K562 (cell line): ENCODE measurements around the gene CLIC3. TPM values are rescaled to one million over a fixed set of nuclear protein-coding genes. Genes with fewer than 3 reads are reported as not detected.

Source experiments
- ARID3A ChIP-seq: IDR thresholded peaks from 2 replicates; pipeline ENCODE4 v1.6.1; 2012; ENCODE audit warnings: low read depth, low read length, improper control_type of control experiment, borderline replicate concordance
- ATF7 ChIP-seq: fragments of 450-650 bp; IDR thresholded peaks from 2 replicates; pipeline ENCODE4 v1.7.1; 2014; ENCODE audit warnings: mild to moderate bottlenecking, moderate library complexity
- CREB3L1 ChIP-seq: fragments of 450-650 bp; IDR thresholded peaks from 2 replicates; pipeline ENCODE4 v1.6.1; 2014; ENCODE audit warnings: low read depth, mild to moderate bottlenecking, moderate library complexity, borderline replicate concordance
- FOXK2 ChIP-seq, 2 experiments: fragments of 450-650 bp; IDR thresholded peaks in 1 of 2; conservative IDR thresholded peaks in 1 of 2; 2 replicates each; pipeline ENCODE4 v1.6.1; 2016; ENCODE audit warnings: low read depth in 2 of 2, mild to moderate bottlenecking in 1 of 2
- MLX ChIP-seq, 2 experiments: fragments of 450-650 bp in 1 of 2; sonication (generic) in 1 of 2; formaldehyde crosslinking; conservative IDR thresholded peaks; 2 replicates each; pipeline versions ENCODE4 v1.4.0 to v1.8.1; 2020 to 2022; ENCODE audit warnings: mild to moderate bottlenecking in 1 of 2, missing genetic modification reagents in 1 of 2
- RBM39 ChIP-seq: fragments of 200-400 bp; formaldehyde crosslinking; optimal IDR thresholded peaks from 2 replicates; pipeline ENCODE3; 2018; ENCODE audit warnings: low read depth, low read length
- RCOR1 ChIP-seq, 2 experiments: IDR thresholded peaks; 2 replicates each; pipeline ENCODE4 v1.6.1; 2012; ENCODE audit warnings: low read depth in 2 of 2, low read length in 2 of 2, borderline replicate concordance in 1 of 2, improper control_type of control experiment in 1 of 2
- SMAD2 ChIP-seq: fragments of 150-350 bp; IDR thresholded peaks from 2 replicates; pipeline ENCODE4 v1.6.1; 2014; ENCODE audit warnings: low read depth, mild to moderate bottlenecking, low read length
- STAT5B ChIP-seq: fragments of 250-450 bp; sonication (Bioruptor Pico); IDR thresholded peaks from 2 replicates; pipeline ENCODE4 v1.8.0; 2021; ENCODE audit warnings: mild to moderate bottlenecking, inconsistent platforms
- TBP ChIP-seq: optimal IDR thresholded peaks from 2 replicates; pipeline ENCODE3; 2011; ENCODE audit warnings: low read depth, low read length, improper control_type of control experiment
- TFAP4 ChIP-seq: sonication (generic); formaldehyde crosslinking; IDR thresholded peaks from 2 replicates; pipeline ENCODE4 v1.8.0; 2022; ENCODE audit warnings: missing genetic modification reagents, mild to moderate bottlenecking, moderate library complexity, borderline replicate concordance
- ZBTB17 ChIP-seq: fragments of 450-650 bp; formaldehyde crosslinking; IDR thresholded peaks from 2 replicates; pipeline ENCODE4 v1.4.0; 2020; ENCODE audit warnings: mild to moderate bottlenecking
- ZBTB7A ChIP-seq: IDR thresholded peaks from 2 replicates; pipeline ENCODE4 v1.6.1; 2011; ENCODE audit warnings: low read depth, mild to moderate bottlenecking, low read length, moderate library complexity, borderline replicate concordance; ENCODE audit not compliant: control insufficient read depth
- ZNF143 ChIP-seq: sonication (generic); formaldehyde crosslinking; IDR thresholded peaks from 2 replicates; pipeline ENCODE4 v1.9.0; 2022; ENCODE audit warnings: mild to moderate bottlenecking, missing genetic modification reagents
- ZNF217 ChIP-seq: sonication (generic); formaldehyde crosslinking; IDR thresholded peaks from 2 replicates; pipeline ENCODE4 v1.8.0; 2022; ENCODE audit warnings: mild to moderate bottlenecking, missing genetic modification reagents
- ZNF57 ChIP-seq: fragments of 450-650 bp; formaldehyde crosslinking; IDR thresholded peaks from 2 replicates; pipeline ENCODE4 v1.4.0; 2020; ENCODE audit warnings: mild to moderate bottlenecking, moderate library complexity
- polyA plus RNA-seq, 8 experiments: library from polyadenylated mRNA; depleted of rRNA in 4 of 8; stranded (reverse) in 5 of 8; unstranded in 3 of 8; fragments of >200 nt; fragmentation: Nextera tagmentation in 2 of 8; fragmentation: Illumina TruSeq in 1 of 8; extraction: Ambion mirVana in 2 of 8; extraction: Trizol in 1 of 8; gene quantifications; 2 replicates each; pipeline versions ENCODE4 v1.2.1 to v1.2.3, GENCODE V29; 2011 to 2014; ENCODE audit warnings: inconsistent platforms in 1 of 8, missing spikeins in 1 of 8
- total RNA-seq, 7 experiments: library from RNA; depleted of rRNA in 6 of 7; stranded (reverse); fragments of >200 nt in 6 of 7; fragmentation: Illumina TruSeq in 2 of 7; extraction: Trizol in 2 of 7; gene quantifications; 2 replicates each; pipeline versions ENCODE4 v1.2.1 to v1.2.3, GENCODE V29; 2011 to 2021; ENCODE audit warnings: low replicate concordance in 1 of 7
- TF ChIP-seq, protein P1 (sequence below): fragments of 250-450 bp; sonication (Bioruptor Pico); IDR thresholded peaks from 2 replicates; pipeline ENCODE4 v1.4.0; 2020; ENCODE audit warnings: mild to moderate bottlenecking, moderate library complexity

Gene CLIC3
- total and polyA plus RNA-seq, 9 of the 15 experiments (the other 6 are each of a cell fraction or from before 2014, with no cell fraction given) = 0.27 to 0.29 TPM; not detected in 7

GRCh38 chr9:137029058-137029936 is 32.9 kb upstream of the CLIC3 start (continued):
- TF ChIP-seq RCOR1 (IDR thresholded peaks at IDR 0.05; ENCODE audit: borderline replicate concordance in 1 of 2, low read depth in 2 of 2, low read length in 2 of 2) (peak in 1 of 2 experiments; percentile 75; a peak in 2 of 4 replicates), STAT5B (CRISPR knock-in tag) (no peak), ATF7 (peak; percentile 21; the same call in 1 of the 2 replicates), ZNF143 (CRISPR knock-in tag) (peak; percentile 54; the same call in 1 of the 2 replicates), TBP (peak; percentile 17), TFAP4 (CRISPR knock-in tag) (peak; percentile 26; the same call in 1 of the 2 replicates), ZBTB7A (peak; percentile 69), ARID3A (no peak), CREB3L1 (no peak), ZNF57 (CRISPR knock-in tag) (no peak), ZBTB17 (CRISPR knock-in tag) (0 out of 2 replicates have a peak, but pooled peaks have one; percentile 21), FOXK2 (conservative IDR thresholded peaks at IDR 0.05 in 1 of 2, IDR thresholded peaks at IDR 0.05 in 1 of 2; ENCODE audit: low read depth in 2 of 2) (peak in 1 of 2 experiments; percentile 35; a peak in 1 of 4 replicates), RBM39 (peak; percentile 84), ZNF217 (CRISPR knock-in tag) (no peak), MLX (CRISPR knock-in tag; conservative IDR thresholded peaks at IDR 0.05) (0 out of 4 replicates have a peak, but pooled peaks of 1 of the 2 experiments have one; percentile 23), SMAD2 (no peak)
- TF ChIP-seq, protein P1, sequence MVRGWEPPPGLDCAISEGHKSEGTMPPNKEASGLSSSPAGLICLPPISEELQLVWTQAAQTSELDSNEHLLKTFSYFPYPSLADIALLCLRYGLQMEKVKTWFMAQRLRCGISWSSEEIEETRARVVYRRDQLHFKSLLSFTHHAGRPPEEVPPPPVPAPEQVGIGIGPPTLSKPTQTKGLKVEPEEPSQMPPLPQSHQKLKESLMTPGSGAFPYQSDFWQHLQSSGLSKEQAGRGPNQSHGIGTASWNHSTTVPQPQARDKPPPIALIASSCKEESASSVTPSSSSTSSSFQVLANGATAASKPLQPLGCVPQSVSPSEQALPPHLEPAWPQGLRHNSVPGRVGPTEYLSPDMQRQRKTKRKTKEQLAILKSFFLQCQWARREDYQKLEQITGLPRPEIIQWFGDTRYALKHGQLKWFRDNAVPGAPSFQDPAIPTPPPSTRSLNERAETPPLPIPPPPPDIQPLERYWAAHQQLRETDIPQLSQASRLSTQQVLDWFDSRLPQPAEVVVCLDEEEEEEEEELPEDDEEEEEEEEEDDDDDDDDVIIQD (CRISPR knock-in tag) = no peak
